NCI-H2171 treated with DMSO at 0.1 percent for 48 hours (cell line): ENCODE measurements around the gene DPM1.
A peak's percentile ranks its signal among the peaks of the same experiment; 100 is the strongest.

Experiments used
- DNase-seq: peaks from one replicate; lab custom pipeline; 2025; lab: John Stamatoyannopoulos, UW

The DPM1 gene

DNA sequence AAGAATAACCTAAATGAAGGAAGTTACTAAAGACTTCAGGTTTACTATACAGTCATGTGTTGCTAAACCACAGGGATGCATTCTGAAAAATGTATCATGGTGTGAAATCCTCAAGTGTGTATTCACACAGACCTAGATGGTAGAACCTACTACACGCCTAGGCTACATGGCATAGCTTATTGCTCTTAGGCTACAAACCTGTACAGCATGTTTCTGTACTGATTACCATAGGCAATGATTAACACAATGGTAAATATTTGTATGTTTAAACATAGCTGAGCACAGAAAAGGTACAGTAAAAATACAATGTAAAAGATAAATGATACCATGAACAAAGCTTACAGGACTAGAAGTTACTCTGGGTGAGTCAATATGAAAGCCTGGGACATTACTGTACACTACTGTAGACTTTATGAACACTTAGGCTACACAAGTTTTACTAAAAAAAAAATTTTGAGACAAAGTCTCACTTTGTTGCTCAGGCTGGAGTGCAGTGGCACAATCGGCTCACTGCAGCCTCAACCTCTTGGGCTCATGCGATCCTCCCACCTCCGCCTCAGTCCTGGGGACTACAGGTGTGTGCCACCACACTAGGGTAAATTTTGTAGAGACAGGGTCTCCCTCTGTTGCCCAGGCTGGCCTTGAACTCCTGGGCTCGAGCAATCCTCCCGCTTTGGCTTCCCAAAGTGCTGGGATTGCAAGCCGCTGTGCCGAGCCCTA lies 63.1 kb downstream of the DPM1 start:
- DNase-seq = no peak

DNA sequence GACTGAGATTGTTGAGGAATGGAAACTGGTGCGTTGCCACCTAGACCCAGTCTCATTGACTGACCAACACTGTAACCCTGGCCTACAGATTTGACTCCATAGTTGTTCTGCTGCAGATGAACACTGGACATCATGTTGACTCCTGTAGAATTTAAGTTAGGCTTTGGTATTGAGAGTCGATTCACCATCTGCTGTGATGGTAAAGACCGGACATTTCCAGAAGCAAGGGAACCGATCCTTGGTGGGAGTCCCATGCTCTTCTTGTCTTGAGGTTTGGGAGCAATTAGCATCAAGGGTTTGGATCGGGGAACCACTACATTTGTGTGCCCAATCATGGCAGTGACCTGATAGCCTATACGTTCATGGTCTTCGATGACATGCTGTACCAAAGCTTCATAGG lies 64.7 kb downstream of the DPM1 start:
- no peak for DNase-seq

DNA sequence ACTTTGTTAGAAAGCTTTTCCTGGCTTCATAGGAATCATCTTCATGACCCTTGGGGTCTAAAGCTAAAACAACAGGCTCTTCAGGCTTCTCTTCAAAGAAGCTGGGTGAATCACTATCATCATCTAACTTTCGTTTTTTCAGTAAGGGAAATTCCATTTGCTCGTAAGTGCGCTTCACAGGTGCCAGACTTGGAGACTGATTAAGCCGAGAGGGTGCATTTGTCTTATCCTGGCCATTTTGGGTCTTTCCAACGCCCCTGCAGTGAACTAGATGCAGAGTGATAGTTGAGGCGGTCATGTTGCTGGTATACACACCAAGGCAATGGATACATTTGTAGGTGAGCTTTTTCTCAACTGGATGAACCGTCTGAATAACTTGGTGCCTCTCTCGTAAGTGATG lies 65.9 kb downstream of the DPM1 start:
- no peak for DNase-seq

DNA sequence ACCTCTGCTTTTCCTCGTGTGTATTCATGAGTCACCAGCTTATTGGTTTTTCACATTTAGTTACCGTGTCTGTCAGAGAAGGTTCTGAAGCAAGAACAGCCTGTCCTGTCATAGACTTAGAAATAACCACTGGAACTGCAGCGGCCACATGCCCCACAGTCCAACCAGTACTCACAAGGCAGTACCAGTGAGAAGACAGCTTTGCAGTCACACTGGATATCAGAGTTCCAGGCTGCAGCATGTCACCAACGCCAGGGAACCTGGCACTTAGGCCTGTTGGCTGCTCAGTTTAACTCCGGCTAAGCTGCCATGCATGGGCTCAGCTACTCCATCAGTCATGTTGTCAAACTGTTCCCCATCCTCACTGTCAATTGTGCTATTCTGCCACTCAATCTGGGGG lies 67.2 kb downstream of the DPM1 start:
- DNase-seq = no peak

DNA sequence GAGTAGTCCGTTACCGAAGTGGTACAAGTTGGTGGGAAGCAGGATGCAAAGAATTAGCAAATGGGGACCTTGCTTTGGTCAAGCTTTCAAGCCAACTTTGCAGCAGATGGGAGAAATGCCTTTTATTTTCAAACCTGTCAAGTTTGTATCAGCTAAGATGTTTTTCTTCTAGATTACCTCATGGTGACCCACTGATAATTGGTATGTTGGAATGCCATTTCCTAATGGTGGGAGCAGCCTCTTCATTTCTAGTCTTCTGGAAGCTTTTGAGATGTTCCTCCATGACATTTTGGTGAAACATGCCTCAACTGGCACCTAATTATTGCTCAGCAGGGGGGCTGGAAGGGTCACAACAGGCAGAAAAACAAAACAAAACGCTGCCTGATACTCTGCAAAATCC lies 70.8 kb downstream of the DPM1 start:
- no peak for DNase-seq

DNA sequence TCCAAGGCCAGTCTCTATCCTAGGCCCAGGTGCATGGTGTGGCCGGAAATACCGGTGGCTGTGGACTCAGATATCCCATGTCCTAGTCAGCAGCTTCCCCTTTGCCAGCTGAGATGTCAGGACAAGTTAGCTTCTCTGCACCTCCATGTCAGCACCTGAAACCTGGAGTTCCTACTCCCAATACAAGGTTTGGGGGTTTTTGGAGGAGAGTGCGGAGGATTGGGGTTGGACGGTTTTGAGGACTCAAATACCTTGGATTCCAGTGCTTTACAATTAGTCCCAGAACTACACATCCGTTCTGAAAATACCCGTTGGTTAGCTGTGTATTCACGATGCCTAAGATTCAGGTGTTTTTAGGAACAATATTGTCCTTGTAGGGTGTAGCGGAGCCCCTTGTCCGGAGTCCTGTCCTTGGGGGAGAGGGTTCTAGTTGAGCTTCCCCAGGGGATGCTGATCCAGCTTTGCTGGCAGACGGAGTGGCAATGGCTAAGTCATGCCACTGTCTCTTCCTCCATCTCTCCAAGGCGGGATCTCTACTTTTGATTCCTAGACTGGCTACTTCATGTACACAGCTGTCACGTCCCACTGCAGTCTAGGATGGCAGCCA lies 72.0 kb downstream of the DPM1 start:
- DNase-seq = peak; percentile 12

DNA sequence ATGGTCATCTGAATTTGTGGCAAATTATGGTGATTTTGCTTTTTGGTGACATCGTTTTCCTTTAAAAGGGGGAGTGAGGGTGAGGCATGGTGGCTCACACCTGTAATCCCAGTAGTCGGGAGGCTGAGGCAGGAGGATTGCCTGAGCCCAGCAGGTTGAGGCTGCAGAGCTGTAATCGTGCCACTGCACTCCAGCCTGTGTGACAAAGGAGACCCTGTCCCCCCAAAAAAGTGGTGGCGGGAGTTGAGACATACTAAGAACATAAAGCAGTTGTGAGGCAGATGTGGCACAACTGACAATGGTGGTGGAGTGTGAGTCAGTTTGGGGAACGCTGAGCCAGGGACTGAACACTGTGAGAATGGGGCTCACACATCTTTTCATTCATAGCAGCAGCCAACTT lies 72.6 kb downstream of the DPM1 start:
- no peak for DNase-seq

DNA sequence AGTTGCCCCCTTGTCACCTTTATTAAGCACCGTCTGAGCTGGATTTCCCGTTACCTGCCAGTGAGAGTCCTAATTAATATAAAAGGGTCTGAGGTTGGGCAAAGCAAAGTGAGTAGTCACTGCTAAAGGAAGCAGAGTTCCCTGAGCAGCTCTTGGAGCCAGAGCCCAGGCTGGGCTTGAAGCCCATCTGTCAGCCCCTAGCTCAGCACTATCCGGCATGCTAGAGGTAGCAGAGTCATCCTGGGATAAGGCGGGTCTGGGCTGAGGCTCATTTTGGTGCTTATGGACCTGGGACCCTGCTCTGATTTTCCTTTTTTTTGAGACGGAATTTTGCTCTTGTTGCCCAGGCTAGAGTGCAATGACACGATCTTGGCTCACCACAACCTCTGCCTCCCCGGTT lies 73.3 kb downstream of the DPM1 start:
- no peak for DNase-seq
